ENCODE results near the gene PCK2. TPM values are rescaled to one million over a fixed set of nuclear protein-coding genes. Genes with fewer than 3 reads are reported as not detected.
A peak's percentile ranks its signal among the peaks of the same experiment; 100 is the strongest.

PCK2 gene
- total RNA-seq, 1 donor from 2014 or later: 9.7 TPM

DNA sequence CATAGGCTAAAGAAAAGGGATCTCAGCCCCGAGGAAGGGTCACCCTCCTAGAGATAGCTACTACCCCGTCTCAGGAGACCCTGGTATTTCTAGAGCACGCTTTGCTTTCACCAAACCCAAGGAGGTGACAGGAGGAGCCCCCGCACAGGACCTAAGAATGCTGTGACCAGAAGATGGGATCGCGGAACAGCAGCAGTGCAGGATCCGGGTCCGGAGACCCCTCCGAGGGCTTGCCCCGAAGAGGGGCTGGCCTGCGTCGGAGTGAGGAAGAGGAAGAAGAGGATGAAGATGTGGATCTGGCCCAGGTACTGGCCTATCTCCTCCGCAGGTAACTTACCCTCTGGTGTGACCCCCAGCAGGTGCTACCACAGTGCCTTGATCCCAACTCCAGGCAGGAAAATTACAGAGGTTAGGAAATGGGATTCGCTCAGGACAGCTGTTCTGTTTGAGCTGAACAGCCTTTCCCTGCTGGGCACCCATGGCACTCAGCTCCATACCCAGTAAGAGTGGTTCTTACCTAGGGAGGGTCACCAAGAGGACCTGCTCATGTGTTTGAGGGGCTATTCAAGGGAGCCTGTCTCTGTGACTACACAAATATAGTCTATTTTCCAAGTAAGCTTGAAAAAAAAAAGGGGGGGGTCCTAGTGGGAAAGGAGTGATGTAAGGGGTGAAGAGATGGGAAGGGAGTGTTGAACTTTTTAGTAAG, 21.5 kb downstream of the PCK2 start:
- no peak for DNase-seq (ENCODE audit: low read depth in 2 of 2)

- peak in 1 of 2 donors; percentile 23 for DNase-seq (ENCODE audit: low read depth in 2 of 2)
Observed at GRCh38 chr14:24116128-24116814, 22.2 kb downstream of the PCK2 start.

DNA sequence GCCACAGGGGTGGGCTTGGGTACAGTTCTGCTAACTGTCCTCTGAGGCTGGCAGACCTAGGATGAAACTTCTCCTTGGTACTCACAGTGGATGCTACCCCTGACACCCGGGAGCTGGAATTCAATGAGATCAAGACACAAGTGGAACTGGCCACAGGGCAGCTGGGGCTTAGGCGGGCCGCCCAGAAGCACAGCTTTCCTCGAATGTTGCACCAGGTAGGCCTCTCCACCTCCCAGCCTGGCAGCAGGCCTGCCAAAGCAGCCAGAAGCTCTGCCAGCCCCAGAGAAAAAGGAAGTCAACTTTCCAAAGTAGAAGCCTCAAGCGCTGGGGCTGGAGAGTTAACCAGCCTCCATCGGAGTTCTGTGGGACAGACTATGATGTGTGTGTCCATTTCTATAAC, 23.1 kb downstream of the PCK2 start:
- DNase-seq (ENCODE audit: low read depth in 2 of 2): no peak

- no peak for DNase-seq (ENCODE audit: low read depth in 2 of 2)
Observed at GRCh38 chr14:24119691-24120090, 25.6 kb downstream of the PCK2 start.

GRCh38 chr14:24121210-24121609, 27.1 kb downstream of the PCK2 start:
- DNase-seq (ENCODE audit: low read depth in 2 of 2): no peak

- DNase-seq (ENCODE audit: low read depth in 2 of 2): no peak
Observed at GRCh38 chr14:24122416-24122815, 28.3 kb downstream of the PCK2 start.

GRCh38 chr14:24122898-24123297, 28.8 kb downstream of the PCK2 start:
- DNase-seq (ENCODE audit: low read depth in 2 of 2): no peak

- no peak for DNase-seq (ENCODE audit: low read depth in 2 of 2)
Observed at GRCh38 chr14:24123424-24124417, 29.6 kb downstream of the PCK2 start.

GRCh38 chr14:24126939-24127338, 32.8 kb downstream of the PCK2 start:
- DNase-seq (ENCODE audit: low read depth in 2 of 2): no peak

DNA sequence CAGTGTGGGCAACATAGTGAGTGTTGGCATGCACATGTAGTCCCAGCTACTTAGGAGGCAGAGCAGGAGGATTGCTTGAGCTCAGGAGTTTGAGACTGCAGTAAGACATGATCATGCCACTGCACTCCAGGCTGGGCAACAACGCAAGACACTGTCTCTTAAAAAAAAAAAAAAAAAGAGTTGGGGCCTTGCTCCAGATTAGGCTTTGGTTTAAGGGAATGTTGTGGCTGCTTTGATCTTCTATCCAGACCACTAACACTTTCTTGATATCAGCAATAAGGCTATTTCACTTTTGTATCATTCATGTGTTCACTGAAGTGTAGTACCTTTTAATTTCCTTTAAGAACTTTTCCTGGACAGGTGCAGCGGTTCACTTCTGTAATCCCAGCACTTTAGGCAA, 33.6 kb downstream of the PCK2 start:
- no peak for DNase-seq (ENCODE audit: low read depth in 2 of 2)

- DNase-seq (ENCODE audit: low read depth in 2 of 2): no peak
Observed at GRCh38 chr14:24129410-24129998, 35.4 kb downstream of the PCK2 start.

GRCh38 chr14:24130380-24130716, 36.2 kb downstream of the PCK2 start, which contains the start of gene FITM1:
Gene FITM1 (plus strand): TSS chr14:24130659. CDS start chr14:24131564, 905 bp downstream.
- DNase-seq (ENCODE audit: low read depth in 2 of 2): no peak

- peak in 1 of 2 donors; percentile 82 for DNase-seq (ENCODE audit: low read depth in 2 of 2)
Observed at GRCh38 chr14:24130717-24131548, 36.8 kb downstream of the PCK2 start.

DNA sequence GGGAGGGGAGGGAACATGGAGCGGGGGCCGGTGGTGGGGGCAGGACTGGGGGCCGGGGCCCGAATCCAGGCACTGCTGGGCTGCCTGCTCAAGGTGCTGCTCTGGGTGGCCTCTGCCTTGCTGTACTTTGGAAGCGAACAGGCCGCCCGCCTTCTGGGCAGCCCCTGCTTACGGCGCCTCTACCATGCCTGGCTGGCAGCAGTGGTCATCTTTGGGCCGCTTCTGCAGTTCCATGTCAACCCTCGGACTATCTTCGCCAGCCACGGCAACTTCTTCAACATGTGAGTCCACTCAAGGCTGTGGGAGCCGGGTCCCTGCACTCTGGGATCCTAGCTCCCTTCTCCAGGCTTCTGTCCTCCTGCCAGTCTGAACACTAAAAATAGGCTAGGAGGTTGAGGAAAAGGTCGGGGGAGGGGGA, 37.4 kb downstream of the PCK2 start:
- DNase-seq (ENCODE audit: low read depth in 2 of 2): no peak

GRCh38 chr14:24132061-24132685, 38.1 kb downstream of the PCK2 start:
- peak in 1 of 2 donors; percentile 34 for DNase-seq (ENCODE audit: low read depth in 2 of 2)

GRCh38 chr14:24132976-24133375, 38.9 kb downstream of the PCK2 start:
- DNase-seq (ENCODE audit: low read depth in 2 of 2): no peak

DNA sequence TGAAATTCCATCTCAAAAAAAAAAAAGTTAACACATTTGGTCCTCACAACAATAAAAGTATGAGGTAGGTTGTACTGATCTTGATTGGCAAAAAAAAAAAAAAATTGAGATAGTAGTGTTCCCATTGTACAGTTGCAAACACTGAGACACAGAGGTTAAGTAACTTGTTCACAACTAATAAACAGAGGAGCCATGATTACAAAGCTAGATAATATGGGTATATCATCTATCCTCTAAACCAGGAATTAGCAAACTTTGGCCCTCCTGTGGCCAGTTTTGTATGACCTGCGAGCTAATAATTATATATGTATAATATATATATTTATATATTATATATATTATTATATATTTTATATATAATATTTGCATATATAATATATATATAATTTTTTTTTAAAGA, 39.6 kb downstream of the PCK2 start:
- DNase-seq (ENCODE audit: low read depth in 2 of 2): no peak

DNA sequence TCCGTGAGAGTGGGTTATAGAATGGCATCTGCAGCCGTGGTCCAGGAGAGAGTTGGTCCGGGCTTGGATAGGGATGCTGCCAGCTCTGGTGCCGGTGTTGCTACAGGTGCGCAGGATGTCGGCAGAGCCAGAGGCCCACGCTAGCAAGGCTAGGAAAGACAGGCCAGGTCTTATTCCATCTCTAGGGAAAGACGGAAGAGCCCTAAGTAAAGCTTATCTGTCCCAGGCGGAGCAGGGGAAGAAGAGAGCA, 41.4 kb downstream of the PCK2 start:
- no peak for DNase-seq (ENCODE audit: low read depth in 2 of 2)

GRCh38 chr14:24135834-24136683, 41.9 kb downstream of the PCK2 start, which contains the start of gene PSME1:
Gene PSME1 (plus strand): TSS chr14:24136194. CDS start chr14:24136263, 69 bp downstream.
- DNase-seq (ENCODE audit: low read depth in 2 of 2): peak; percentile 92 to 93
